ENCODE results near the gene ACSS3. TPM values are rescaled to one million over a fixed set of nuclear protein-coding genes. Genes with fewer than 3 reads are reported as not detected.
"Not testable (repeated sequence)": the region's sequence is repeated elsewhere in the genome, so short reads cannot be mapped to it uniquely, and the experiment has no call there.

Gene ACSS3
- total and polyA plus RNA-seq, 8 donors: 0.73 to 28.5 (median 4.6) TPM

DNA sequence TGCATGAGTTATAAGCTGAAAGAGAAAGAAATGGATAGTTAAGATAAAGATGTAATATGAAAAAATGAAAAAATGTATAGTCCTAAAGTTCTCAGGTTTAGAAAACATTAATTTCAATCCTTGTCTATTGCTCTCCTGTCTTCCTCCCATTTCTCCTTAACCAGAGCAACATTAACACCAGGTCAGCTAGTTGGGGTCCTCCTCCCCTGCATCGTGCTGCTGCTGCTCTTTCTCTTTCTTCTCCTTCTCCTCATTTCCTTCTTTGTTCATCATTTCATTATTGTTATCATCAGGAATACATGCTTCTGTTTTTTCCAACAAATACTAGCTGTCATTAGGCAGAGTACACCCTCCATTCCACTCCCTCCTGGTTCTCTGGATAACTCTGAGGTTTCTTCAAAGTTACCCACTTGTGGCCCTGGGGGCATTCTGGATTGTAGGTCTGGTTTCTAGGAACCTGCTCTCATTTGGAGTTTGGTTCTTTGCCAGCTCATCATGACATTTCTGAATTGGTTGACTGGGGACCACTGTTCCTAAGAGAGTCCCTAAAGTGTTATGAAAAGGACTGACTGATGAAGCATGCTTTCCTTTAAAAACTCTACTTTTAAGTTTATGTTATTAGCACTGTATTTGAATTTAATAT is 17.0 kb downstream of the ACSS3 start:
- WGBS, 5 donors: 59 to 74% (median 68%) methylated on average over 1 of the region's 1 CpG
- H3K4me3 ChIP-seq: no peak overlapping the region
- H3K27ac ChIP-seq: no peak overlapping the region
- no peaks in the 10 kb centered on the region for H3K27me3 ChIP-seq
- no peak for DNase-seq
- intact Hi-C loops (cut with DNase I; ENCODE audit: low total_unique reads): no loop called here
- no peaks in the 10 kb centered on the region for H3K9me3 ChIP-seq
- H3K4me1 ChIP-seq: no peaks in the 10 kb centered on the region
- H3K36me3 ChIP-seq: no peaks in the 10 kb centered on the region
- TF ChIP-seq, protein P1, sequence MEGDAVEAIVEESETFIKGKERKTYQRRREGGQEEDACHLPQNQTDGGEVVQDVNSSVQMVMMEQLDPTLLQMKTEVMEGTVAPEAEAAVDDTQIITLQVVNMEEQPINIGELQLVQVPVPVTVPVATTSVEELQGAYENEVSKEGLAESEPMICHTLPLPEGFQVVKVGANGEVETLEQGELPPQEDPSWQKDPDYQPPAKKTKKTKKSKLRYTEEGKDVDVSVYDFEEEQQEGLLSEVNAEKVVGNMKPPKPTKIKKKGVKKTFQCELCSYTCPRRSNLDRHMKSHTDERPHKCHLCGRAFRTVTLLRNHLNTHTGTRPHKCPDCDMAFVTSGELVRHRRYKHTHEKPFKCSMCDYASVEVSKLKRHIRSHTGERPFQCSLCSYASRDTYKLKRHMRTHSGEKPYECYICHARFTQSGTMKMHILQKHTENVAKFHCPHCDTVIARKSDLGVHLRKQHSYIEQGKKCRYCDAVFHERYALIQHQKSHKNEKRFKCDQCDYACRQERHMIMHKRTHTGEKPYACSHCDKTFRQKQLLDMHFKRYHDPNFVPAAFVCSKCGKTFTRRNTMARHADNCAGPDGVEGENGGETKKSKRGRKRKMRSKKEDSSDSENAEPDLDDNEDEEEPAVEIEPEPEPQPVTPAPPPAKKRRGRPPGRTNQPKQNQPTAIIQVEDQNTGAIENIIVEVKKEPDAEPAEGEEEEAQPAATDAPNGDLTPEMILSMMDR (IDR thresholded peaks at IDR 0.05): no peak
- TF ChIP-seq POLR2A (IDR thresholded peaks at IDR 0.05) (no peak), EP300 (IDR thresholded peaks at IDR 0.05) (no peak), POLR2AphosphoS5 (IDR thresholded peaks at IDR 0.05) (no peak)

DNA sequence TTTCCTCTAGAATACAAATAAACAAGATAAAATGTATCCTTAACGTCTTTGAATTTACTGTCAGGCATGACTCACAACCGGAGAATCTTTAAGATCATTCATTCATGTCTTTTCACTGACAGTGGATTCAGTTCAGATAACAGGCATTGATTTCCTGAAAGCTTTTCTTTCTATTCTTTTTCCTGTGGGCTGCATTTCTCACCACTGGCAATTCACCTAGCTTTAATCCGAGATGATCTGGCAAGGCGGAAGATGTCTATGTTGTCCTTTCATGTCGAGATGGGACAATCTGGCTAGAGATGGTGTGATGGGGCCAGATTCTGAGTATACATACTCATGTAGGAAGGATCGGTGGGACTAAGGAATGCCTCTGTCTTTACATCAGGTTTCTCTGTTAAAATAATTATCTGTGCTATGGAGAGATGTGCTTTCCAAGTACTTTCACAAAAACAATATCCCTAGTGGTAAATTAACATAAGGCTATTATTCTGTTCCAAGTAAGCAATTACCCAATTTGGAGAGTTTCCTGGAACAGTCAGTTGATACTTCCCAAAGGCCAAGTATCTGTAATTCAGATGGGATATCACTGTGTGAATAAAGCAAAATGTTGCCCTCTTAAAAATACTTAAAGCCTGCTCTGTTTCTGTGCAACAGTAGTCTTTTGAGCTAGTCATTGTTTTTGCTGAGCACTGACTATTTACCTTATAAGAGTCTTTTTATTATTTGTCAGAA is 17.8 kb downstream of the ACSS3 start:
- Histone ChIP-seq H3K27me3 (no peaks in the 10 kb centered on the region), H3K4me3 (no peak overlapping the region), H3K27ac (no peak overlapping the region), H3K36me3 (no peaks in the 10 kb centered on the region), H3K4me1 (no peaks in the 10 kb centered on the region), H3K9me3 (no peaks in the 10 kb centered on the region)
- 50 to 63% (median 58%) methylated on average over 6 of the region's 6 CpGs for WGBS, 5 donors
- TF ChIP-seq POLR2A (IDR thresholded peaks at IDR 0.05) (no peak), POLR2AphosphoS5 (IDR thresholded peaks at IDR 0.05) (no peak), EP300 (IDR thresholded peaks at IDR 0.05) (no peak)
- TF ChIP-seq, protein P1 (IDR thresholded peaks at IDR 0.05): no peak
- intact Hi-C loops (cut with DNase I; ENCODE audit: low total_unique reads): no loop called here
- peak in 1 of 2 donors; percentile 28 for DNase-seq

DNA sequence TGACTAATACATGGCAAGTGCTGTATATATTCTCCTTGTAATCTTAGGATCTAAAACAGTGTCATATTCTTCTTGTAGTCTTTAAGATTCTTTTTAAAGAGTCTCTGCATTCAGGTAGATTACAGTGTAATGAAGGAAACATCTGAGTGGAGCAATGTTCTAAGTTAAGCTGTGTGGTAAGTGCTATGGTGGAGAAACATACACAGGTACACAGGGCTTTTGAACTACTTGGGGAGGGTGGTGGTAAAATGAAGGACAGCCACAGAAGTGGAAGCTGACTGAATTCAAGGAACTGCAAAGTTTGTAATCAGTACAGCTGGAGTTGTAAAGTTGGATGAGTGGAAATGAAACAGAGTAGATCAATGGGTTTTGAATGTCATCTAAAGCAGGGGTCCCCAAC is 27.8 kb downstream of the ACSS3 start:
- intact Hi-C loops (cut with DNase I; ENCODE audit: low total_unique reads): no loop called here
- H3K36me3 ChIP-seq: no peaks in the 10 kb centered on the region
- H3K4me3 ChIP-seq: no peak overlapping the region
- no peaks in the 10 kb centered on the region for H3K27me3 ChIP-seq
- no peak overlapping the region for H3K27ac ChIP-seq
- H3K9me3 ChIP-seq: no peaks in the 10 kb centered on the region
- DNase-seq: no peak
- TF ChIP-seq EP300 (IDR thresholded peaks at IDR 0.05) (no peak), POLR2A (IDR thresholded peaks at IDR 0.05) (no peak), POLR2AphosphoS5 (IDR thresholded peaks at IDR 0.05) (no peak)
- TF ChIP-seq, protein P1 (IDR thresholded peaks at IDR 0.05): no peak
- H3K4me1 ChIP-seq: no peaks in the 10 kb centered on the region

DNA sequence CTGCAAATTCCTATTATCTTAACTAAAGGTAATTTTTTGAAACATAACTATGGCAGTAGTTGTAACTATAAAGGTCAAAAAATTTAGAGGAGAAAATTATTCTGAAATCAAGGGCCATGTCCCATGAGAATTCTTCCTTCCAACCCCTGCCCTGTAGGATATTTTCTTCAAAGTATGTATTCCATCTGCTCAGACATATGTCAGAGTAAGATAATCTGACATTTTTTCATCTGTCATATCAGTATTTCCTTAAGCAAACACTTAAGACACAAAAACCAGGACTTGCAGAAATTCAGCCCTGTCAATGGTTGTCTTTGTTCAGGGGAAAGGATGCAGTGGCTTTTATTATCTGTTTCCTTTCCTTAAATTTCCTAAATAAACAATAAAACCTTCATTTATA is 36.3 kb downstream of the ACSS3 start:
- H3K36me3 ChIP-seq: no peaks in the 10 kb centered on the region
- intact Hi-C loops (cut with DNase I; ENCODE audit: low total_unique reads): no loop called here
- peaks cover 0 to 5% (median under 1%) of the 10 kb centered on the region in 4 donors for H3K9me3 ChIP-seq
- TF ChIP-seq POLR2A (IDR thresholded peaks at IDR 0.05) (no peak), POLR2AphosphoS5 (IDR thresholded peaks at IDR 0.05) (no peak), EP300 (IDR thresholded peaks at IDR 0.05) (no peak)
- TF ChIP-seq, protein P1 (IDR thresholded peaks at IDR 0.05): no peak
- H3K27me3 ChIP-seq: no peaks in the 10 kb centered on the region
- H3K4me3 ChIP-seq: no peak overlapping the region
- H3K27ac ChIP-seq: no peak overlapping the region
- H3K4me1 ChIP-seq: no peaks in the 10 kb centered on the region
- DNase-seq: no peak

DNA sequence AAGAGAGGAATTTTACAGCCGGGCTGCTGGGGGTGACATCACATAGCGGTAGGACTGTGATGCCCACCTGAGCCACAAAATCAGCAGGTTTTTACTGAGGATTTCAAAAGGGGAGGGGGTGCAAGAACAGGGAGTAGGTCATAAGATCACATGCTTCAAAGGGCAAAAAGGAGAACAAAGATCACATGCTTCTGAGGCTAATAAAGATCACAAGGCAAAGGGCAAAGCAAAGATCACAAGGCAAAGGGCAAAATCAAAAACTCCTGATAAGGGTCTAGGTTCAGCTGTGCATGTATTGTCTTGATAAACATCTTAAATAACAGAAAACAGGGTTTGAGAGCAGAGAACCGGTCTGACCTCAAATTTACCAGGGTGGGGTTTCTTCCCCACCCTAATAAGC is 41.2 kb downstream of the ACSS3 start:
- intact Hi-C loops (cut with DNase I; ENCODE audit: low total_unique reads); H3K9me3 ChIP-seq; H3K27me3 ChIP-seq; H3K36me3 ChIP-seq; H3K4me3 ChIP-seq; H3K27ac ChIP-seq; H3K4me1 ChIP-seq; DNase-seq: not testable (repeated sequence)
- WGBS, 5 donors: 58 to 90% (median 74%) methylated on average over 3 of the region's 3 CpGs

Data from stomach (tissue), 9 donors.